RPMI8226 (cell line): ENCODE measurements around the gene NEGR1.

Experiments used
- DNase-seq: peaks from one replicate; pipeline ENCODE4 v3.0.0-alpha.2; 2015

Gene NEGR1

DNA sequence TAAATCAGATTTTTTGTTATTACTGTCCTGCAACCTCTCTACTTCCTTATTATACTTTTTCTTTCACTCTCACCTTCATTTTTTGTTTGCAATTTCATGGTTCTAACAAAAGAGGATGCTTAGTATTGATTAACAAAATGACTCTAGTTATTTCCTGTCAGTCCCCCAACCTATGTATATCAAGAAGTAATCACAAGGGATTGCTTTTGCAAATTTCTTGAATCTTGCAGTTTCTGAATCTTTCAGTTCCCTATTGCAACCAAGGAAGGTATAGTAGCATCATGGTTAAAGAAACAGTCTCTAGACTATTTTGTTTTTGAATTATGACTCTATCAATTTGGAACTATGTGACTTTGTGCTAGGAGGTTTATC, 446.9 kb downstream of the NEGR1 start:
- DNase-seq, result no peak

DNA sequence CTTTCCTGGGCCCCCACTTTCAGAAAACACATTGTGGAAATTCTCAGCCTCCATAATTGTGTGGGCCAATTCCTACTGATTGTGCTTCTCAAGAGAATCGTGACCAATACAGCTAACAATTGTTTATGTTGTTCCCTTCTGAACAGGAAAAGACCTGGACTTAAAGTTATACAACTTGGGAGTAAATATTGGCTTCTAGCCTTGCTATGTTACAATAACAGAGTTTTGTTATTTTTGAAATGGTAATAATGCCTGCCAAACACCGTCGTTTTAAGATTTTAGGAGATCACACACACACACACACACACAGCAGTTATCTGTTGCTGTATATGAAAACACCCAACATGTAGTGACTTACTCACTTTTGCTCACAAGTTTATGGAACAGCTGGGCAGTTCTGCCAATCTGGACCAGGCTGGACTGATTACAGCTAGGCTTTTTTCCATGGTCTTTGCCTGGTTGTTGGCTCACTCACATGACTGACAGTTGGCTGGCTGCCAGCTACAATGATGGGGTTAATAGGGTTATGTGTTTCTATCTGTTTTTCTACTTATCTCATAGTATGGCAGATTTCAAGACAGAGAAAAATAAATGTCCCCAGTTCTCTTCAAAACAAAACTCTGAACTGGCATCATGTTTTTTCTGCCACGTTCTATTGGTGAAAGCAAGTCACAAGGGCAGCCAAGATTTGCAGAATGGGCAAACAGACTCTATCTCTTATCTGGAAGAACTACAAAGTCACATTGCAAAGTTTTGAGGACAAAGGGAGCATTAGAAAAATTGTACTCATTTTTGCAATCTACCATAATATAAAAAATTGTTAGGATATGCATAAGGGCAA, 447.5 kb downstream of the NEGR1 start:
- no peak for DNase-seq

DNA sequence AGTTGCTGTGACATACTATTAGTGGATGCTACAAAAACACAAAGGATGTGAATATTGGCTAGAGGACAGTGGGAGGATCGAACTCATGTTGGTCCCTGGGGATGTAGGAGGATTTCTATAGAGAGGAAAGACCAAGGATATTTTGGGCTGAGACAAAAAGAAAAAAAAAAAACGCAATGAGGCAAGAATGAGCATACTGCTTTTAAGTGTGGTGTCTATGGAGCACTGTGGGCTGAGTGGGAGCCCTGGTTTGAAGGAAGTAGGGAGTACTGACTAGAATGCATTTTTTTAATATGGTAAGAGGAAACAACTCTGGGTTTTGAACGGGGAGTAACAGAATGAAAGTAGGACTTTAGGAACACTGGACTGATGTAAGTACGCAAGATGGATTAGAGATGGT, 450.7 kb downstream of the NEGR1 start:
- DNase-seq, result no peak

DNA sequence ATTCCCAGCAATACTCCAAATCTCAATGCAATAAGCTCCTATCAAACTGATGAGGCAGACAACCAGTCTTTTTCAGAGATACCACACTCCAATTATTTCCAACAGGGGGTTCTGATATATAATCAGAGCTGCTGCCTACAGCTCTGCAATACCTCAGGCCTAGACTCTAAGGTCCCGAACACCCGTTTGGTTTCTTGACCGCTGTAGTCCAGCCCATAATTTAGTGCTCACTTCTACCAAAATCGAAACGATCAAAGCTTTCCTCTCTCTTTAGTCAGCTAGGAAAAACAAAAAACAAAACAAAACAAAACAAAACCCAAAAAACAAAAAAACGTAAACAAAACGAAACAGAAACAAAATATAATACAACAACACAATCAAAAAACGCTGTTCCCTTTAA, 453.0 kb downstream of the NEGR1 start:
- no peak for DNase-seq

DNA sequence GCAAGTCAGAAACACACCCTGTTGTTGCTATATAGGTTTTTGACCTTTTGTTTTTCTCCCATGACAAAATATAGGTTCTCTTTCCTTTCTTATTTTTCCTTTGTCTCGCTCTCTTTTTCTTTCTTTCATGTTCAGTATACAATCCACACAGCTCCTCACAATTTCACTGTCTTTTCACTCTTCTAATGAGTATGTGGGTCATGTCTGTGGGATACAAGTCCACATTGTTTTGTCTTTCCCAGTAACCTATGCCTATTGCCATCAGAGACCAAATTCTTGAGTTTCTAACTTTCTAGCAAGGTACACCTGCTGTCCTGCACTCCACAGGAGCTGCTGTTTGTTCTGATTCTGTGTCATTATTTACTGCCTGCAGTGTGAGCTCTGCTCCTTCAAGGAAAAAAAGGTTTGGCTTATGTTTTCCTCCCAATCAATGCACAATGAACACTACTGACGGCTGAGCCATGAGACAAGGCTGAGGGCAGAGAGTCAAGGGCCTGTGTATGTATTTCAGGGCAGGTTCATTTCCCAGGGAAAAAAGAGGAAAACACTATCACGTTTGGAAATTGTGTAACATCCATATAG, 453.8 kb downstream of the NEGR1 start:
- no peak for DNase-seq

DNA sequence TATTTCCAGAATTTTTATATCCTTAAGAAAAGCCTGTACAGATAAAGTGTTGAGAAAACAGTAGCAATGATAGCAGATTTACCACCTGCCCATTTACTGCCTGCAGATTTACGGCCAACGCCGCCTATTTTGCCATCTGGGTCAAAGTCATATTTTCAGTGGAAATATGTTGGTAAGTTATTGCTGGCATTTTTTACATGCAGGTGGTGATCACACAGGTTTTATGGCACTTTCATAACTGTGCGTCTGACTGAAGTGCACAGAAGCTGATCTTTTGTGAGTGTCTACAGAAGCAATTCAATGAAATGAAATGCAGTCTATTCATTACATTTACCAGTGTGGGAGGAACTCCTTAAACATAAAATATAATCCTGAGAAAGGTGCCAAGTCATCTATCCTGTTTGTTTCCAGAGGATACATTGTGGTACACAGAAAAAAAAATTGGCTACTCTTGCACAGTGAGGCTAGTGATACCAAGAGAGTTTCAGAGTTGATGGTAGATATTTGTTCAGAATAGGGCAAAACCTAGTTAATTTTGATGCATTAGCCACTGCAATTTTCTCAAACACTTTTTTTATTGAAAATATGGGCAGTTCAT, 458.5 kb downstream of the NEGR1 start:
- no peak for DNase-seq

DNA sequence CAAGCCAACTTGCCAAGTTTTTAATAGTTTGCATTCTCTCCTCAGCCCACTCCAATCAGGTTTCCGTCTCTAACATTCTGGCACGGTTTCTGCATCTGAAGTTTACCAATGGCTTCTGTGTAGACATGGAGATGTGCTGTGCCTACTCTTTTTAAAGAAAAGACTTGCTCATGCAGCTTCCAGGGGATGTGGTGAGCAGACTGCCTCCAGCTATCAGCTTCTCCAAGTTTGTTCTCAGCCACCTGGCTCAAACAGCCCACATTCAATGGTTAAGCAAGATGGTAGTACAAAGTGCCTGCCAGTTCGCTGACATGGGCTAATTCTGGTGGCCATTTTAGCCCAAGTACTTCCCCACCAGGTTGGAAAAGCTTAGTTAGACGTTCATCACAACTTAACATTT, 465.3 kb downstream of the NEGR1 start:
- DNase-seq, result no peak

DNA sequence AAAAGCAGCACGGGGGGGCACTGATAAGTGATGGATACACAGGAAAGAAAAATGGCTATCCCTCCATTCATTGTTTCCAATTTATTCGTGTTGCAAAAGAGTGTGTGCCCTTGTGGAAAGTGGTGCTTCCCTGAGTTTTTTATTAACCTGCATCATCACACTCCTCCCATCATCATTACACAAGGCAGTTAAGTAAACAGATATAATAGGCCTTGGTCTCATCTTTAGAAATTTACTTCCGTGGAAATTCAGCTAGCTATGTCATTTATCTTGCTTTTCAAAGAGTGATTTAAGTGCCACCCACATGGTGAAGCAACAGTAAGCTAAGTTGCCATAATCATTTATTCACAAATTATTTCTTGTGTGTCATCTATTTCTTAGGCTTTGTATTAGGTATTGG, 473.3 kb downstream of the NEGR1 start:
- DNase-seq, result no peak

DNA sequence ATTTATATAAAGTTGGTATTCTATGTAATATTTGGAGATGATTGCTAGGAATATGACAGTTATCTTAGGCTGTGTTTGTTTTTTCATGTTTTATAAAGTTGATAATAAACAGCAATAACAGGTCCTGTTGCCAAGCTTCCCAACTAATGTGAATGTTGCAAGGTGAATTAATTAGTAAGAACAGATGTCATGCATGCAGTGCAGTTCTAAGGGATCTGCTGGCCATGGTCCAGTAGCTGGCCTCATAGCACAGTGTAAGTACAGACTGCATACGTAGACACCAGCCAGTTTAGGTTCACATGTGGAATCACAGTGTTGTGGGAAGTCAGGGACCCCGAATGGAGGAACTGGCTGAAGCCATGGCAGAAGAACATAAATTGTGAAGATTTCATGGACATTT, 478.2 kb downstream of the NEGR1 start:
- no peak for DNase-seq

DNA sequence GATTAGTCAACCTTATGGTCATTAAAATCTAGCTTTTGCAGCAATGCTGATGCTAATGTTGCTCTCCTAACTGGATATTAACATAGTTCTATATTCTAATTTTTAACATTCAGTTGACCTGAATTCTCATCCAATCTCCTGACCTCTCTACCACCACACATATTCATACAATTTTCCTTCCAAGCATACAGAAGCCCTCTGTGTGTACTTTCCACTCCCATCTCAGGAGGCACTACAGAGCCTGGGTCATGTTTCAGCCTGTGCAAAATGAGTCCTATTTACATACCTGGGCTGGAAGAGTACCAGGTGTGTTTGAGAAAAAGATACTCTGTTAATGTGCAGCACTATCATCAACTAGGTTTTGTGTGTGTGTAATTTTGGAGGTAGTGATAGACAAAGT, 486.3 kb downstream of the NEGR1 start:
- DNase-seq, result no peak

DNA sequence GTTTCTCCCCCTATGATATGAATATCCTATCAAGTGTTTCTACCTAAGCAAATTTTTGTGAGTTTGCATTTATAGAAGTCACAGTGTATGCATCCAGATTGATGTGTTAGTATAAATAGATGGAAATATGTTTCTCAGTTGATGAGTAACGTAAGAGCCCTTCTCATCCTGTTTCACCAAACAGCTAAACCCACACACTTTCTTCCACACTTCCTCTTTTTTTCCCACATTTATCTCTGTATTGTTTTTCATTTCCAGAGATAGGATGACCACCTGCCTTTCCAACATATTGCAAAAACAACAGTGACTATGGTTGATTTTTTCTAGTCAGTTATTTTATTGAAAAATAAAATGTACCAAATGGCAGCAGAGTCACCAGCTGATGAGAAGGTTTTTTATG, 490.1 kb downstream of the NEGR1 start:
- no peak for DNase-seq

DNA sequence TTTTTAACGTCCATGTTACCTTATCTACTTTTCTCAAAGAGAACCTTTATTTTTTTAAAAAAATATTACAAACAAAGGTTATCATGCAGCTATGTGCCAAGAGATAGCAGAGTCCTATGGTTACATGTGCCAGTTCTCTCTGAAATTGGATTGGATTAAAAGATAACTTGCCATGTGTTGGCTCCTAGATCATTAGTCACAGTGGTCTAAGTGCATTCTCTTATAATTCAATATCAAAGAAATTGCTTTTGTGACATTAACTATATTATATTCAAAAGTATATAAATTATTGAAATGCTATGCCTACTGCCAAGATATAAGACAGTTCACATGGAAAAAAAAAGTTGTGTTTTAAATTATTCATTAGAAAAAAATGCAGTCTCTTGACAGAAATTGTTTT, 494.2 kb downstream of the NEGR1 start:
- DNase-seq, result no peak

DNA sequence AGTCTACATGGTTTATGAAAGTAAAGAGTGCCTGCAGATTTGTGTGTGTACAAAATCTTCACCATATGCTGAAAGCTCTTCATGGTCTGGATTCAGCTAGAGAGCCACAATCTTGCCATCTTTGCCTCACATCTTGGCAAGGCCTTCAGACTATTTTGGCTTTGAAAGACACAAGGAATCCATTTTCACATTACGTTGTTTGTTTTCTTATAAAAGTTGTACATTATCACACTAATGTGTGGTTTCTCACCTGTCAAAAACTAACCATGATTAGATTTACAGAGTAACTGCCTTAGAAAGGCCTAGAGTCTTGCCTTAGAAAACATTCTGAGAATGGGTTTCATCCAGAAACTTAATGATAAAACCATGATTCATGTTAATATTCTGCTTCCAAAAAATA, 494.6 kb downstream of the NEGR1 start:
- DNase-seq, result no peak

DNA sequence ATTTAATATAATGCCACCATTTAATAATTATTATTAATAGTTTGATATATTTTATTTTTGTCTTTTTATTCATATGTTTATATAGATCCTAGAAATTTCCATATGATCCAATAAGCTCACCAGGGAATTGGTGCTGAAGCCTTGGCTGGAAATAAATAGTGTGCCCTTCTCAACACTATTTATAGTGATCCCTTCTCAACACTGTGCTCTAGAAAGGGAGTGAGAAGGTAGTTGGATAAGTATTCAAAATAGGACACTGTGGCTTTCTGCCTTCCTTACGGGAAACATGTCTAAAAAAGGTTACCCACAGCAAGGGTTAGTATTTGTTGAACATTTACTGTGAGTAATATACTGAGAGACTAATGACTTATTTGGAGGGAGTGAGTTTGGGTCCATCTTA, 496.1 kb downstream of the NEGR1 start:
- no peak for DNase-seq

DNA sequence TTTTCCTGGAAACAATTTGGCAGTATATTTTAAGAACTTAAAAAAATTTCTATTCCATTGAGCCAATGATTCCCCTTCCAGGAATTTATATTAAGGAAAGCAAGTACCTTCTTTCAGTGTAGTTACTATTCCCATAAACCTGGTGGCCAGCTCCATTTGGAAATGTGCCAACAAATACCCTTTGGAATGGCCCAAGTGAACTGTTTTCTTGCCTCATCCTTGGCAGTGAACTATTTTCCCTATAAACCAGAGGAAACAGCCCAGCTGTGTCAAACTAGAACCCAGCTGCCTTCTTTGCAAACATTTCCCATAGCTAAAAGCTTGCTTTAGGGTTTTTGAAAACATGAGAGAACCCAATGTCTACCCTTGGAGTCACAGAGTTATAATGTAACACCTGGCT, 496.9 kb downstream of the NEGR1 start:
- DNase-seq, result no peak

DNA sequence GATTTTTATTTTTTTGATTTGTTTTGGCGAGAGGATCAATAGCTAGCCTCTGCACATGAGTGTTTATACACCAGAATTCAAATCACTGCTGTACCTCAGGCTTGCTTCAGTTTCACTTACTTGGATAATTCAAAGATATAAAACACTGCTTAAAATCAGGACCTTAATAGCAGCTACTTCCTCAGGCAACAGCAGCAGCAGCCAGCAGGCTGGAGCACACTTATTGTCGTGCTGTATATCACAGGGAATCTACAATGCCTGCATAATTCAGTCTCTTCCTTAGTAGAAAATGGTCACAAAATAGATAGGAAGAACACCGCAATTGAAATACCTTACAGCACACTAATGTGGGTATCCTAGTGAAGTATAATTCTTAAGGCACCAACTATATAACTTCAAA, 497.3 kb downstream of the NEGR1 start:
- DNase-seq, result no peak

DNA sequence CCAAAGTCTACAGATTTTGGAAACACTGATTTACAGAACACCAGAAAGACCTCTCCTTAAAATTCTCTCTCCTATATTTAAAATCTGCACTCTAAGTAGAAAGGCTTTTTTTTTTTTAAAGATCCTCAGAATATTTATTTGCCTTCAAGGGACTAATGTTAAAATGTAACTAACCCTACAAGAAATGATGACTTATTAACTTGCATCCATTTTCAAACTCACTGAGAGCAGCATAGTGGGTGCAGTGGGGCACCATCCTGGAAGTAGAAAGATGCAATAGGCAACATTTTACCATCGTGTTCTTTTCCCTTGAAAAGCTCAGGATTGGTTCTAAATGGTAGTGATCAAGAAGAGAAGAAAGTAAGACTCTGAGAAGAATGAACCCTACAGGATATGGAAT, 498.1 kb downstream of the NEGR1 start:
- DNase-seq, result no peak

DNA sequence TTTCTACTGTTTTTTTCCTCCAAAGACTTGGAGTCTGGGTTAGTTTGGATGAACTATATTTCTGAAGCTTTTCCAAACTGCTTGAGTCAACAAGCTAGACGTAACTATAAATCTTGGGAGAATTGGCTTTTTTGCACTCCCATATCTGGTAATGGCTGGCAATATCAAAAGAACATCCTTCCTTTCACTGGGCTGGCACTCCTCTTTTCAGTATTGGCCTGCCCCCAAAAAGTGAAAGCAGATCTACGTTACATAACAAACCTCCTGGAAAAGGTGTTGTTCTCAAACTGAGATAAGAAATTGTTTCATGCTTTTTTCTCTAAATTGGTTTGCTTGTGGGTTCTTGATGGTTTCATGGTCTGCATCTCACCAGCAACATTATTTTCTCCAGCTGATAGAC, 499.3 kb downstream of the NEGR1 start:
- DNase-seq, result no peak

DNA sequence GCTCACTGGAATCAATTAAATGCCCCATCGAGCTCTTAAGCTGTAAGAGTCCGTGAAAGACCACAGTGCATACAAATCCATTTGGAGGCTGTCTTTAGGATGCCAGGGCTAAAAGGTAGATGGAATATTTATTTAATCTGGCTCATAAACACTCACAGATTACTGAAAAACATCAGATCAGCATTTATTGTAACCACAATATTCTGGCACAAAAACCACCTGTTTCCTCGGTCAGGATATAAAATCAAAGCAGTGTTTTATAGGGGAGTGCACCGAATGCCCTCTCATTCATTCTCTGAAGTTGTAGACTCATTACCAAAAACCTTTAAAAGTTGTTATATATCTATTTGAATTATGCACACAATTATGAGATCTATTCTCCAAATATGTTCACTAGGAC, 500.9 kb downstream of the NEGR1 start:
- DNase-seq, result no peak

DNA sequence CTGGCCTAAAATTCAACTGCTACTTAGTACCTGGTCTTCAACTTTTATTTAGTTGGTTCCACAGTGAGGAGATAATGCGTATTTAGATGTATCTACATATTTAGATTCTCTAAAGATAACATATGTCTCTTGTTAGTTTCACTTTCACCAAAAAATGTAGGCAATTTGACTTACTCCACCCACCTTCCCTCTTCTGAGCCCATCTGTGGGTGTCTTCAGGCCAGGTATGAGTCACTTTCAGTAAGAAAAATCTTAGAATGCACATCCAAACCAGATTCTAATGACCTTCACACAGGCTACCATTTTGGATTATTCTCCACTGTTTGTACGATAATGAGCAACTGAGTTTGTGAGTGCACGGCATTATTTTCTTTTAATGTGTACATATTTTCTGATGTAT, 501.7 kb downstream of the NEGR1 start:
- DNase-seq, result no peak

DNA sequence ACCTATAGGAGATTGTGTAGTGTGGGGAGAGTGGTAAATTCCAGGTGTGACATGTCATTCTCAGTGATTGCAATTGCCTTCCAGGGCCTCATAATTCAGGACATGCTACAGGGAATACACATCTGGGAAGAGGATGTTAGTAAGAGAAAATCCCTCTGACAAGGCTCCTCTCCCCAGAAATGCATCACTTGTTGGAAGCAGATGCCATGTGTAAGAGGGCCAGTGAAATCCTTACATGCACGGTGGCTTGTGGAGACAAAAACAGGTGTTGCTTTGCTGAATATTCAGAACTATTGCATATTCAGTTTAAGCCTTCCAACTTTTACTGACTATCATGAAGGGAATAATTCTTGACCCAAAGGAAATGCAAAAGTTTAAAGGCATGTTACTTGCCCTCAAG, 503.4 kb downstream of the NEGR1 start:
- DNase-seq, result no peak

DNA sequence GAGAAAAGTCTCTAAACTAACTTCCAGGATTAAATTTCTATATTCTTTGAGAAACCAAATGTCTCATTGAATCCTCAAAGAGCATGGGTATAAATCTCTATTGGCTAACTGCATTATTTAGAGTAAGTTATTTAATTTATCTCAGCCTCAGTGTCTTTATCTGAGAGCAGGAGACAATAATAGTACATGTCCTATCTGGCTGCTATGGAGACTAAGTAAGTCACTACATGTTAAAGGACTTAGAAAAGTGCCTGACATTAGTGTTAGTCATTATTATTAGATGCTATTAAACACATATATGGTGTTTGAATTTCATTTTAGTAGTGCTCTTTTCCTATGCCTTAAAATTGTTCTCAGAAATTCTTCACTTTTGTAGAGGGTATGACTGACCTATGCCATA, 505.2 kb downstream of the NEGR1 start:
- DNase-seq, result no peak

DNA sequence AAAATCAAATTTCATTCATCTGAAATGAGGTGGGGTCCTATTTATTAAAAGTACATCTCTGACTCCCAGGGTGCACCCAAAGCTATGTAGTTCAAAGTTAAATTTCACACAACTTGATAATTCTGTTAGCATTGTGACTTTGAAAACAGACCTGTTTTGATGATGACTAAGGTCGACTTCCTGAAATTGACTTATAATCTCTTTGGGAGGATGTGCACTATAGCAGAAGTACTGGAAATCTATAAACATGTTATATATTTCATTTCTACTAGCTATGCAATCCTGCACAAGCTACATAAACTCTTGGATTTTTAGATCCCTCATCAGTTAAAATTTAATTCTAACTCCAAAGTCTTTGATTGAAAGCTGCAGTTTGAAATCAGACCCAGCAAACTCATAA, 507.6 kb downstream of the NEGR1 start:
- DNase-seq, result no peak

DNA sequence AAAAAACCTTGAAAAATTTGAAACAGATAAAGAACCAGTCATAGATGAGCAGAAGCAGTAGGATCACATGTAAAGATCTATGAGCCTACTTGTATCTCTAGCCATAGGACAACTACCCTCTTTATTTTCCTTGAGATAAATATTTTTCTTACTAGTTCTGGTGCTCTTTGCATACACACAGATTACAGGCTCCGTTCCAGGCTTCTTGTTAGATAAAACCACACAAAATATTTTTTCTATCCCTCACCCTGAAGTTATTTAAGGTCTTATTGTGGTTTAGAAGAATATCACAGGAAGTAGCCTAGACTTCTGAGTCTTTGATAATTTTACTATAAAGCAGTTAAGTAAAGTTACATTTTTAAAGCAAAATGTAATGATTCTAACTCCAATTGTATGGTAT, 512.2 kb downstream of the NEGR1 start:
- no peak for DNase-seq

DNA sequence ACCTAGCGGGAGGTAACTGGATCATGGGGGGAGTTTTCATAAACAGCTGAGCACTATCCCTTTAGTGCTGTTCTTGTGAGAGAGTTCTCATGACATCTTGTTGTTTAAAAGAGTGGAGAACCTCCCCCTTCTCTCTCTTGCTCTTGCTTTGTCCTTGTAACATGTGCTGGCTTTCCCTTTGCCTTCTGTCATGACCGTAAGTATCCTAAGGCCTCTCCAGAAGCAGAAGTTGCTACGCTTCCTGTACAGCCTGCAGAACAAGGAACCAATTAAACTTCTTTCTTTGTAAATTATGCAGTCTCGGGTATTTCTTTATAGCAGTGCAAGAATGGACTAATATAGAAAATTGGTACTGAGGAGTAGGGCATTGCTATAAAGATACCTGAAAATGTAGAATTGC, 515.6 kb downstream of the NEGR1 start:
- DNase-seq, result no peak
